ENCODE data around the gene GNPNAT1. TPM values are rescaled to one million over a fixed set of nuclear protein-coding genes. Genes with fewer than 3 reads are reported as not detected.

Gene GNPNAT1
- total RNA-seq, 2 donors from 2014 or later = 34.3 to 62.9 TPM

GRCh38 chr14:52824462-52824861 is 33.1 kb upstream of the GNPNAT1 start:
- H3K9me3 ChIP-seq = no peaks in the 10 kb centered on the region
- H3K36me3 ChIP-seq = no peaks in the 10 kb centered on the region
- H3K9ac ChIP-seq (ENCODE audit: low read depth in 2 of 2, low read length in 2 of 2) = no peak overlapping the region
- intact Hi-C loops (cut with DNase I) = loop anchor here (5.0 to 10.0 kb wide), 2 partner anchors 233 to 480 kb away; no protein-coding TSS in a partner anchor
- H3K4me1 ChIP-seq = no peaks in the 10 kb centered on the region
- H3K27me3 ChIP-seq = no peaks in the 10 kb centered on the region
- TF ChIP-seq CTCF (IDR thresholded peaks at IDR 0.05) = no peak
- no peak overlapping the region for H3K27ac ChIP-seq
- no peak for DNase-seq
- H3K4me3 ChIP-seq = no peak overlapping the region

GRCh38 chr14:52821805-52822250 is 30.4 kb upstream of the GNPNAT1 start:
- no peak overlapping the region for H3K27ac ChIP-seq
- H3K4me3 ChIP-seq = no peak overlapping the region
- no peak for TF ChIP-seq CTCF (IDR thresholded peaks at IDR 0.05)
- intact Hi-C loops (cut with DNase I) = loop anchor here (5.0 to 10.0 kb wide), 2 partner anchors 235 to 483 kb away; no protein-coding TSS in a partner anchor
- DNase-seq = no peak
- H3K36me3 ChIP-seq = no peaks in the 10 kb centered on the region
- H3K9me3 ChIP-seq = no peaks in the 10 kb centered on the region
- no peaks in the 10 kb centered on the region for H3K27me3 ChIP-seq
- no peak overlapping the region for H3K9ac ChIP-seq (ENCODE audit: low read depth in 2 of 2, low read length in 2 of 2)
- no peaks in the 10 kb centered on the region for H3K4me1 ChIP-seq

DNA sequence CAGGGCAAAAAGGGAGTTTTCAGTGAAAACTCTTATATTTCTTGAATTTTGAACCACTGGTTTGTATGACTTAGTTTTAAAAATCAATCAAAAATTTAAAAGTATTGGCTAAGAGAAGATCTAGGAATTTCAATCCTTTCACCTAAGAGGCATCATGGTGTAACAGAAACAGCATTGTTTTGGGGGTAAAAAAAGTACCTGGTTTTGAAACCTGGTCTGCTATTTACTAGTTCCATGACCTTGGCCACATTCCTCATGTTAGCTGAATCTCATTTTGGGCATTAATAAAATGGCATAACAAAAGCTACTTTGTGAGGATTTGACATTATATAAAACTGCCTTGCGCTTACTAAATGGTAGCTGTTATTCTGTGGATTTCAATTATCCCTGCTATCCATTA is 16.7 kb upstream of the GNPNAT1 start:
- Histone ChIP-seq H3K9me3 (no peaks in the 10 kb centered on the region), H3K9ac (ENCODE audit: low read depth in 2 of 2, low read length in 2 of 2) (no peak overlapping the region), H3K27me3 (no peaks in the 10 kb centered on the region), H3K4me3 (no peak overlapping the region), H3K36me3 (no peaks in the 10 kb centered on the region), H3K27ac (no peak overlapping the region), H3K4me1 (no peaks in the 10 kb centered on the region)
- no peak for TF ChIP-seq CTCF (IDR thresholded peaks at IDR 0.05)
- intact Hi-C loops (cut with DNase I) = no loop called here
- DNase-seq = no peak

DNA sequence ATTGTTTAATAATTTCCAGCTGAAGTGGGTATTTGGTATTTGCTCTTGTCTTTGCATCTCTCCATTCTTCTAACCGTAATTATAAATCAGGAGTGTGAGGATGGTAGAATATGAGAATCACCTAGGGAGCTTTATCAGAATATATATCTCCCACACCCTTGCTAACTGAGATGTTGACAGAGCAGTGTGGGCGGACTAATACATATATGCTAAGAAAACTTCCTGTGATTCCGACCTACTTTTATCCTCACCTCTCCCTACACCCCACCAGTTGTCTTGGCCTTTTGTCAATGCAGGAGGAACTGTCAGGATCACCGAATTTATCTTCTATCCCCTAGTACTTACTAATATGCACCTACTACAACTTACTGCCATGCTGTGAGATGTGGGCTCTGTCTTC is 14.7 kb upstream of the GNPNAT1 start:
- intact Hi-C loops (cut with DNase I) = no loop called here
- TF ChIP-seq CTCF (IDR thresholded peaks at IDR 0.05) = no peak

GRCh38 chr14:52802597-52802996 is 11.2 kb upstream of the GNPNAT1 start:
- Histone ChIP-seq H3K36me3 (no peaks in the 10 kb centered on the region), H3K4me1 (no peaks in the 10 kb centered on the region), H3K9ac (ENCODE audit: low read depth in 2 of 2, low read length in 2 of 2) (no peak overlapping the region), H3K9me3 (no peaks in the 10 kb centered on the region), H3K27ac (no peak overlapping the region), H3K27me3 (no peaks in the 10 kb centered on the region), H3K4me3 (no peak overlapping the region)
- intact Hi-C loops (cut with DNase I) = no loop called here
- no peak for TF ChIP-seq CTCF (IDR thresholded peaks at IDR 0.05)
- no peak for DNase-seq

More for the DNA sequence above, 14.7 kb upstream of the GNPNAT1 start:
- Histone ChIP-seq H3K27me3 (no peaks in the 10 kb centered on the region), H3K4me1 (no peaks in the 10 kb centered on the region), H3K9ac (ENCODE audit: low read depth in 2 of 2, low read length in 2 of 2) (no peak overlapping the region), H3K9me3 (no peaks in the 10 kb centered on the region), H3K4me3 (no peak overlapping the region), H3K36me3 (no peaks in the 10 kb centered on the region), H3K27ac (no peak overlapping the region)
- DNase-seq = no peak

All from colonic mucosa (tissue), 4 donors.